ENCODE data around the gene LMTK3.

GRCh38 chr19:48470856-48471255 lies 40.8 kb downstream of the LMTK3 start:
- TF ChIP-seq NFIC (IDR thresholded peaks at IDR 0.05) = no peak
- TF ChIP-seq TAF1 (IDR thresholded peaks at IDR 0.05; ENCODE audit: low read depth) = no peak
- no peak for TF ChIP-seq REST (IDR thresholded peaks at IDR 0.05; ENCODE audit: low read depth)
- TF ChIP-seq TEAD4 (IDR thresholded peaks at IDR 0.05) = no peak
- no peak for TF ChIP-seq CEBPB (IDR thresholded peaks at IDR 0.05)
- no peak for TF ChIP-seq FOXM1 (IDR thresholded peaks at IDR 0.05; ENCODE audit: borderline replicate concordance, low read depth)
- TF ChIP-seq YY1 (IDR thresholded peaks at IDR 0.05; ENCODE audit: low read depth) = no peak
- no peak for TF ChIP-seq EP300 (IDR thresholded peaks at IDR 0.05; ENCODE audit: borderline replicate concordance)
- no peak for TF ChIP-seq ZBTB7A (IDR thresholded peaks at IDR 0.05; ENCODE audit: low read depth)
- no peak for TF ChIP-seq USF1 (IDR thresholded peaks at IDR 0.05)
